Measurements from ENCODE around the gene SALL2. TPM values are rescaled to one million over a fixed set of nuclear protein-coding genes. Genes with fewer than 3 reads are reported as not detected.

The SALL2 gene
- total RNA-seq, 4 donors from 2014 or later: 1.4 to 5.0 (median 4.0) TPM

GRCh38 chr14:21518725-21519124 lies 7.4 kb downstream of the SALL2 start:
- no peak for DNase-seq
- TF ChIP-seq, protein P1, sequence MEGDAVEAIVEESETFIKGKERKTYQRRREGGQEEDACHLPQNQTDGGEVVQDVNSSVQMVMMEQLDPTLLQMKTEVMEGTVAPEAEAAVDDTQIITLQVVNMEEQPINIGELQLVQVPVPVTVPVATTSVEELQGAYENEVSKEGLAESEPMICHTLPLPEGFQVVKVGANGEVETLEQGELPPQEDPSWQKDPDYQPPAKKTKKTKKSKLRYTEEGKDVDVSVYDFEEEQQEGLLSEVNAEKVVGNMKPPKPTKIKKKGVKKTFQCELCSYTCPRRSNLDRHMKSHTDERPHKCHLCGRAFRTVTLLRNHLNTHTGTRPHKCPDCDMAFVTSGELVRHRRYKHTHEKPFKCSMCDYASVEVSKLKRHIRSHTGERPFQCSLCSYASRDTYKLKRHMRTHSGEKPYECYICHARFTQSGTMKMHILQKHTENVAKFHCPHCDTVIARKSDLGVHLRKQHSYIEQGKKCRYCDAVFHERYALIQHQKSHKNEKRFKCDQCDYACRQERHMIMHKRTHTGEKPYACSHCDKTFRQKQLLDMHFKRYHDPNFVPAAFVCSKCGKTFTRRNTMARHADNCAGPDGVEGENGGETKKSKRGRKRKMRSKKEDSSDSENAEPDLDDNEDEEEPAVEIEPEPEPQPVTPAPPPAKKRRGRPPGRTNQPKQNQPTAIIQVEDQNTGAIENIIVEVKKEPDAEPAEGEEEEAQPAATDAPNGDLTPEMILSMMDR (IDR thresholded peaks at IDR 0.05): no peak
- TF ChIP-seq POLR2A (IDR thresholded peaks at IDR 0.05): no peak
- H3K4me3 ChIP-seq: no peak overlapping the region
- H3K27me3 ChIP-seq: no peaks in the 10 kb centered on the region
- H3K9me3 ChIP-seq: no peaks in the 10 kb centered on the region
- H3K4me1 ChIP-seq: no peaks in the 10 kb centered on the region
- H3K36me3 ChIP-seq: no peaks in the 10 kb centered on the region
- no peak overlapping the region for H3K27ac ChIP-seq

GRCh38 chr14:21514341-21514740 lies 11.8 kb downstream of the SALL2 start:
- Histone ChIP-seq H3K36me3 (no peaks in the 10 kb centered on the region), H3K27me3 (no peaks in the 10 kb centered on the region), H3K4me3 (no peak overlapping the region), H3K27ac (peak overlapping the region in 1 of 4 donors; percentile 1), H3K9me3 (no peaks in the 10 kb centered on the region), H3K4me1 (peaks cover 0 to 10% (median 4%) of the 10 kb centered on the region in 4 donors)
- DNase-seq: no peak
- TF ChIP-seq, protein P1 (IDR thresholded peaks at IDR 0.05): no peak
- TF ChIP-seq POLR2A (IDR thresholded peaks at IDR 0.05): no peak

DNA sequence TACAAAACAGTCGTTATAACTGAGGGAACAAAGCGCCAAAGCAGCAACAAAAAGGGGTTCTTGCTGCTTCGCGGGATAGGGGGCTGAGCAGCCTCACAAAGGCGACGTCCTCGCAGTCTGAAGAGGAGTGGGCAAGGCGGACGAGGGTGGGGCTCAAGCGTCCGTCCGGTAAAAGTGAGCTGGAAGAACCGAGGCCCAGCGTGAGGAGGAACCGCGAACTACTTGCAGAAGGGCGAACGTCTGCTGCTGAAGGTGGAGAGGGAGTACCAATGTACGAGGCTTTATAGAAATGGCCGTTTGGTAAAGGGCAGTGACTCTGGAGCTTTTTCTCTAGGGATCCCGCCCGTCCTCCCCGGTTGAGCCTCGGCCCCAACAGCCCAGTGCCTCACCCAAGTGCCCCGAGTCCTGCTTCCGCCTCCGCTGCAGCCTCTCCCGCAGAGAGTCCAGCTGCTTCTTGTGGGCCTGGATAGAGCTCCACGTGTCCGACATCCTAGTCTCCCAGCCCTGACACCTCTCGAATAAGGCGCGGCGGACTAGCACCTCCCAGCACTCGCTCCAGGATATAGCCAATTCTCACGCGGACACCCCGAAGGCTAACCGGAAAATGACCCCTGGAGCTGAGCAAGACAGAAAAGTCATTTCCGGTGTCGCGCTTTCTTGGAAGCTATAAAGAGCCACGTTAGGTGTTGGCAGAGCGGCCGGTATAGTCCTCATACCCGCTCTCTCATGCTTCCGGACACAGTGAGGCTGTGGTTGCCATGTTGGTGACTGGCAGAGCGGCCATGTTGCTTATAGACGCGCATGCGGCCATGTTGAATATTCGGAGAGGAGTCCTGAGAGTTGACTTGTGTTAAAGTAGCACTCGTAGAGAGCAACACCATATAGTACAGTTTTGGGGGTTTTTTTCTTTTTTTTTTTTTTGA lies 15.2 kb downstream of the SALL2 start, which contains the start of gene METTL3:
Gene METTL3, minus strand, starts transcription at position 606 of the 923 bp plus-strand sequence. Its CDS starts 117 bp downstream, at position 489.
- Histone ChIP-seq H3K27me3 (no peaks in the 10 kb centered on the region), H3K4me1 (peaks cover 0 to 14% (median 4%) of the 10 kb centered on the region in 4 donors), H3K27ac (peak within 1 kb of the TSS; percentile 79 to 87 (median 84)), H3K4me3 (peak within 1 kb of the TSS; percentile 63 to 91 (median 85)), H3K36me3 (peaks cover 0 to 10% (median 0%) of the 10 kb centered on the region in 3 donors), H3K9me3 (no peaks in the 10 kb centered on the region)
- peak; percentile 91 to 99 (median 93) for DNase-seq
- TF ChIP-seq POLR2A (IDR thresholded peaks at IDR 0.05): peak; percentile 14 to 51
- TF ChIP-seq, protein P1 (IDR thresholded peaks at IDR 0.05): no peak

GRCh38 chr14:21509432-21510143 lies 16.6 kb downstream of the SALL2 start:
- peak overlapping the region in 2 of 4 donors; percentile 63 to 84 for H3K4me3 ChIP-seq

GRCh38 chr14:21506557-21506956 lies 19.6 kb downstream of the SALL2 start:
- Histone ChIP-seq H3K4me3 (no peak overlapping the region), H3K27ac (no peak overlapping the region), H3K36me3 (peaks cover 0 to 28% (median 0%) of the 10 kb centered on the region in 3 donors), H3K4me1 (peaks cover 0 to 20% (median 4%) of the 10 kb centered on the region in 4 donors), H3K9me3 (no peaks in the 10 kb centered on the region), H3K27me3 (no peaks in the 10 kb centered on the region)
- DNase-seq: no peak
- TF ChIP-seq, protein P1 (IDR thresholded peaks at IDR 0.05): no peak
- no peak for TF ChIP-seq POLR2A (IDR thresholded peaks at IDR 0.05)

More at GRCh38 chr14:21509432-21510143, 16.6 kb downstream of the SALL2 start:
- DNase-seq: no peak
- H3K4me1 ChIP-seq: peaks cover 0 to 20% (median 4%) of the 10 kb centered on the region in 4 donors
- no peaks in the 10 kb centered on the region for H3K9me3 ChIP-seq
- H3K27ac ChIP-seq: no peak overlapping the region
- H3K27me3 ChIP-seq: no peaks in the 10 kb centered on the region
- H3K36me3 ChIP-seq: peaks cover 0 to 10% (median 0%) of the 10 kb centered on the region in 3 donors
- no peak for TF ChIP-seq POLR2A (IDR thresholded peaks at IDR 0.05)
- TF ChIP-seq, protein P1 (IDR thresholded peaks at IDR 0.05): no peak

All from Peyer's patch (tissue), 4 donors.